Amygdala (tissue), 56 donors: ENCODE data around the gene FSIP1.

Experiments used
- DNase-seq, 56 donors: peaks; one replicate each; lab custom pipeline; 2025; lab: John Stamatoyannopoulos, UW

FSIP1 gene

DNA sequence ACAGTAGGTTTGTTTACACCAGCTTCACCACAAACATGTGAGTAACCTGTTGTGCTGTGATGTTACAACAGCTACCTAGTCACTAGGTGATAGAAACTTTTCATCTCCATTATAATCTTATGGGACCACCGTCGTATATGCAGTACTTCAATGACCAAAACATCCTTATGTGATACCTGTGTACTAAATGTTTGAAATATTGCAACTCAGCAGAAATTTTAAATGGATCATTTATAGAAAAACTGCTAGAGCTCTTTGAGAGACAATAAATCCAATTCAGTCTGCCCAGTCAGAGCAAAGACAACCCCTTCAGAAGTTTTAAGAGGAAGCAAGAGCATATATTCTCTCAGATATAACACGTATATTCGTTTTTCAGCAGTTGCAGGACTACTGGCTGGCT lies 128.3 kb downstream of the FSIP1 start:
- DNase-seq, result no peak

DNA sequence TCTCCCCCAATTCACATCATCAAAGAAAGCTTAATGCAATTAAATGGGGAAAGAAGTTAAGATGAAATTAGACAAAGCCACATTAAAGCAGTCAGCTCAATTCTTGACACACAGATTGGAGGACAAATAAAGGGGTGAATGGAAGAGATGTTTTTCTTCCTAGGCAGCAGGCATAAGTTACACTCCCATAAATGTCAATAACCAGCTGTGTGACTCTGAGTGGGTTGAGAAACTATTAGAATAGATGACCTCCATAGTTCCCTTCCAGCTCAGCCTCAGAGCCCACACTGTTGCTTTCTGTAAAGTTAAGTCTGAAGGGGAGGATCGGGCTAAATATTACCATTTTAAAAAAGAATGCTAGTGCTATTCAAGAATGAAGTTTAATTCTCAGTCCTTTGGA lies 130.8 kb downstream of the FSIP1 start:
- no peak for DNase-seq

DNA sequence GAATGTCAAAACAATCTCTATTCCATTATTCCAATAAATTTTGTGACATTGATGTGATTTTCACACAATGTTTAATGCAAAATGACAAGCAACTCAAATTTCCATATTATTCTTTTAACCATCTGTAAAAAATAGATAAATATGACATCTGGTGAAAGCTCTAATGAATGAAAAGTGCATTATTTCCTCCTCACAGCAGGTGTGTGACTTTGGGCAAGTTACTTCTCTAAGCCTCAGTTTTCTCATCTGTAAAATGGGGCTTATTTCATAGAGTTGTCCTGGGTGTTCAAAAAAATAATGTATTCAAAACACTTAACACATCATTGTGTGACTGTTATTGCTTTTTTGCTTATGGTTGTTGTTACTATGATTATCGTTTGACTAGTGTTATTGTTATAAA lies 131.3 kb downstream of the FSIP1 start:
- DNase-seq, result no peak

GRCh38 chr15:39649757-39650156 lies 132.9 kb downstream of the FSIP1 start:
- peak in 2 of 56 donors; percentile 6 to 10 for DNase-seq

- no peak for DNase-seq
These were observed 136.2 kb downstream of the FSIP1 start for GRCh38 chr15:39646425-39646824.

DNA sequence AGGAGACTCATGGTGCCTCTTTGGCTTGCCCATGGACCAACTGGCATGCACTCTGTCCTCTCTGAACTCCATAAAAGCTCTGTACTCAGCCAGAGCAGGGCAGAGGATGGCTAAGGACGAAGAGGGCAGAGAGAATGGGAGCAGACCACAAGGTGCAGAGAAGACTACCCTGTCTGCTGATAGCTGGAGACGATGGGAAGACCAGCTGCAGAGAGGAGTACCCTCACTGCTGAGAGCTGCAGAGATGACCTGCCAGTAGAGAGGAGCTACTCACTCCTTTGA lies 136.7 kb downstream of the FSIP1 start:
- no peak for DNase-seq

- no peak for DNase-seq
These were observed 137.3 kb downstream of the FSIP1 start for GRCh38 chr15:39645138-39645975.

- DNase-seq, result no peak
These were observed 138.5 kb downstream of the FSIP1 start for GRCh38 chr15:39644136-39644535.

- DNase-seq, result no peak
These were observed 138.9 kb downstream of the FSIP1 start for GRCh38 chr15:39643727-39644126.

DNA sequence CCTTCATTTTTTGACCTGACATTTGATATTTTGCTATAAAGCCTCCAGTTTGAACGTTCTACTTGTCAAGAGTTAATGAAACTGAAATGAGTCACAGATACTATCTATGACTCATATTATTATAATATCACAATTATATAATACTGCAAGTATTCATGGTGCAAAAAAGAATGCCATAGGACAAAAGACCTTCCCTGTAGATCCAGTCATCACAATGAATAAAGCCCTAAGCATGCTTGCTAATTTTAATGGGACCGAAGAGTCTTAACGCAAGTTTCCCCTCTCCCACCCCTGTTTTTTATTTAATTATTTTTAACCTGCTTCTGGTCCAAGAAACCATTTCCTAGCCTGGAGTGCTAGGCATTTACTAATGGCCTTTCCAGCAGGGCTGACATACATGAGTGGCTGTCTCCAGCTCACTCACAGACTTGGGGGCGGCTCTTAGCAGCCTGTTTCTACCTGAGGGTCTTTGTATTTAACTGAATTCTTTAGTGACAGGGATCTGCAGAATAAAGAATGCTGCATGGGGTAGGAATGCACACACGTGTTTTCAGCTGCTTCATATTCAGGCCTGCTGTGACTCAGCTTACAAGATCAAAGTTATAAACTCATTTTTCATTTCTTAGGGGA lies 140.5 kb downstream of the FSIP1 start:
- no peak for DNase-seq

DNA sequence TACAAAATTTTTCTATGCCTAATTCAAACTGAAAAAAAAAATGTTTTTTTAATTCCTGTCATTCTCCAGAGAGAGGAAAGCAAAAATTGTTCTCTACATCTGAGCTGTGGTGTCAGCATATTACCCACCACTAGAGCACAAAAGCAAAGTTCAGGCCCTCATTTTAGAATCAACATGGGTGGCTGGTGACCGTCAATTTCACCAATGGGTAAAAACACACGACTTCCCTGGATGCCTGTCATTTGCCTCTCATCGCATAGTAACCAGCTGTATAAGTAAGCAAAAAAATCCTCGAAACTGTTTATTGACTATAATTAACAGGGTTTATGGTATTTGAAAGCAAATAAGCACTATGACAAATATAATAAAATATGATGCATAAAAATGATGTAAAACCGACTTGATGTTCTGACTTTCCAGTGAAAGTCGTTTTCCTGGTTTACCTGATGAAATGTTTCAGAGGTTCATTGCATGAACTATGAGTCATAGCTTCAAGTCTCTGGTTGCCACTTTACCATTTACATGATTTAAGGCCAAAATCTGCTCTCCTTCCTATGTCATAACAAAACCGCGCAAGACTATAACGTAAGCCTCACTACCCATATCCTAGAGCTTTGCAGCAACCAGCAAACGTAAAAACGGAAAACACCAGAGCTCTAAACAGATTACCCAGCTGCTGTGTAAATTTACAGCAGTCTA lies 141.3 kb downstream of the FSIP1 start:
- no peak for DNase-seq

DNA sequence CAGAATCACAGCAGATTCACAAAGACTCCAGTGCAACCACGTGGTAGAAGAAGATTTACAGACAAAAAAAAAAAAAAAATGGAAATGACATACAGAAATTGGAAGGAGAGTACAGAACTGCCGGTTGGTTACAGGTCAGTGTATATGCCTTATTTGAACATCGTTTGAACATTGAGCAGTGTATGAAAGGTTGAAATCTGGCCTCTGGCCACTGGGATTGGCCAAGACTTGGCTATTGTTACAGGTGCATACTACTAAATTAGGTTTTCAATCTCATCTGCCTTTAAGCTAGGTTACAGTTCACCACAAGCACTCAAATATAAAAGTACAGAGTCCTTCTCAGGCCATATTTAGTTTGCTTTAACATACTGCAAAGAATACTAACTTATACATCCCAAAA lies 142.0 kb downstream of the FSIP1 start:
- no peak for DNase-seq

- DNase-seq, result no peak
These were observed 143.6 kb downstream of the FSIP1 start for GRCh38 chr15:39639037-39639436.

GRCh38 chr15:39638041-39638440 lies 144.6 kb downstream of the FSIP1 start:
- DNase-seq, result no peak

- no peak for DNase-seq
These were observed 151.3 kb downstream of the FSIP1 start for GRCh38 chr15:39631357-39631756.

GRCh38 chr15:39629906-39630305 lies 152.7 kb downstream of the FSIP1 start:
- no peak for DNase-seq

GRCh38 chr15:39629371-39629770 lies 153.3 kb downstream of the FSIP1 start:
- DNase-seq, result no peak

- DNase-seq, result no peak
These were observed 153.9 kb downstream of the FSIP1 start for GRCh38 chr15:39628546-39629257.

DNA sequence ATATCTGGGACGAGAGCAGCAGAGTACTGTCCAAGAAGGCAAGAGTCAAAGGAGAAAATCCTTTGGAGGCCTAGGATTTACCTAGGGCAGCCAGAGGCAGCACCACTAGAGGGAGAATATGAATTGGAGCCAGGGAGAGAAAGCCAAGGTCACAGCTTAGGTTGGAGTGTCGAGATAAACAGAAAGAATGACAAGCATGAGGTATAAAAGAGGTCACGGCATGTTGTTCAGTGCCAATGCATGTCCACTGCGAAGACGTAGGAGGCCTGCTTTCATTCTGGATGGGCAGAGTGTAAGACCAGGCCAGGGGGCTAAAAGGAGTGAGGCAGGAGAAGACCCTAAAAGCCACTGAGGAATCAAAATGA lies 154.5 kb downstream of the FSIP1 start:
- no peak for DNase-seq

DNA sequence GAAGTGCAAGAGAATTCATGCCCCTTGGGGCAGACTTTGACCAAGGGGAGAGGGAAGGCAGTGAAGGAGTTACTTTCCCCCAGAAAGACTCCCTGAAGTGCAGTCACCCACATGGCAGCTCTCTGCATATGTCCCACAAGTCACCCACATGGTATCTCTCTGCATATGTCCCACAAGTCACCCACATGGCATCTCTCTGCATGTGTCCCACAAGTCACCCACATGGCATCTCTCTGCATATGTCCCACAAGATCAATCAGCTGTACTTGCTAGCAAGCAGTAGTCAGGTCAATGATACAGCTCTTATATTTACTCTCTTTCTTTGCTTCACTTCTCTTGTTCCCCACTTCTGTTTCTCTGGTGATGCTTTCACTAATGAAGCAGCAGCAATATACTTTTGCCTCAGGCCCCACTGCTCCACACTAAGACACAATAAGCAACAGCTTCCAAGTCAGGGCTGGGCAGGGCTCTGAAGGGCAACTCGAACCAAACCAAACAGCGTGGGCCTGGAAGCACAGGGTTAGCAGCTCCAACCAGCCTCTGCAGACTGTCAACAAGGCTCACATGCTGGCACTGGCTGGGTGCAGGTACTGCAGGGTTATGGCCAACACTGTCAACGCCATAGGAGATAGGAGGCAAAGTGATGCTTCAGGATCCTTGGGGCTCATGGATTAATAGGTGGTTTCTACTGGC lies 155.0 kb downstream of the FSIP1 start:
- no peak for DNase-seq

- no peak for DNase-seq
These were observed 156.8 kb downstream of the FSIP1 start for GRCh38 chr15:39625856-39626255.
